WTC11 (cell line): ENCODE data around the gene IER2. TPM values are rescaled to one million over a fixed set of nuclear protein-coding genes. Genes with fewer than 3 reads are reported as not detected.

ENCODE experiments used
- ATAC-seq: fragments of 200-7000 bp; cut with Tn5 transposase; 2 replicates; pipeline ENCODE4 v1.10.0; 2021; ENCODE audit warnings: mild to moderate bottlenecking, moderate library complexity
- CTCF ChIA-PET: fragments of 300-600 bp; sonication (Branson Sonifier 250); formaldehyde crosslinking; loops from one replicate; lab custom pipeline; 2021; ENCODE audit warnings: antibody characterized with exemption; lab: Charles Lee
- POLR2A ChIA-PET: fragments of 350-600 bp; sonication (Branson Sonifier 250); formaldehyde crosslinking; loops from one replicate; lab custom pipeline; 2021; ENCODE audit warnings: antibody characterized with exemption; lab: Charles Lee
- DNase-seq: peaks from one replicate; pipeline ENCODE4 v3.0.0; 2021; ENCODE audit warnings: low spot score
- H3K27ac Mint-ChIP-seq: 2 replicates; pipeline ENCODE4 v1.8.0; 2021; ENCODE audit warnings: mixed read lengths
- H3K27me3 Mint-ChIP-seq: 2 replicates; pipeline ENCODE4 v1.8.0; 2021; ENCODE audit warnings: low read depth, mild to moderate bottlenecking, moderate library complexity, mixed read lengths
- H3K36me3 Mint-ChIP-seq: 2 replicates; pipeline ENCODE4 v1.8.0; 2021; ENCODE audit warnings: mixed read lengths
- H3K4me1 Mint-ChIP-seq: 2 replicates; pipeline ENCODE4 v1.8.0; 2022; ENCODE audit warnings: mixed read lengths
- H3K4me3 Mint-ChIP-seq: 2 replicates; pipeline ENCODE4 v1.8.0; 2021; ENCODE audit warnings: mild to moderate bottlenecking, moderate library complexity, mixed read lengths
- H3K9me3 Mint-ChIP-seq: 2 replicates; pipeline ENCODE4 v1.8.0; 2021; ENCODE audit warnings: mixed read lengths
- ATF3 ChIP-seq: sonication (generic); formaldehyde crosslinking; conservative IDR thresholded peaks from 2 replicates; pipeline ENCODE4 v1.8.1; 2022; ENCODE audit warnings: mild to moderate bottlenecking, missing genetic modification reagents
- ATF6 ChIP-seq: sonication (generic); formaldehyde crosslinking; IDR thresholded peaks from 2 replicates; pipeline ENCODE4 v1.8.1; 2023; ENCODE audit warnings: mild to moderate bottlenecking, missing genetic modification reagents
- CREM ChIP-seq: sonication (generic); formaldehyde crosslinking; IDR thresholded peaks from 2 replicates; pipeline ENCODE4 v1.8.1; 2022; ENCODE audit warnings: mild to moderate bottlenecking, missing genetic modification reagents, moderate library complexity
- CTCF ChIP-seq: fragments of 200-600 bp; IDR thresholded peaks from 2 replicates; pipeline ENCODE4 v1.8.0; 2022; ENCODE audit warnings: antibody characterized with exemption
- E2F1 ChIP-seq: sonication (generic); formaldehyde crosslinking; IDR thresholded peaks from 2 replicates; pipeline ENCODE4 v1.8.0; 2022; ENCODE audit warnings: mild to moderate bottlenecking, missing genetic modification reagents
- E2F5 ChIP-seq: sonication (generic); formaldehyde crosslinking; IDR thresholded peaks from 2 replicates; pipeline ENCODE4 v1.8.1; 2022; ENCODE audit warnings: mild to moderate bottlenecking, moderate library complexity, missing genetic modification reagents
- FOXP1 ChIP-seq: sonication (generic); formaldehyde crosslinking; IDR thresholded peaks from 2 replicates; pipeline ENCODE4 v1.8.0; 2022; ENCODE audit warnings: missing genetic modification reagents, mild to moderate bottlenecking, moderate library complexity, borderline replicate concordance
- NR1H2 ChIP-seq: sonication (generic); formaldehyde crosslinking; IDR thresholded peaks from 2 replicates; pipeline ENCODE4 v1.9.0; 2021; ENCODE audit warnings: mild to moderate bottlenecking, moderate library complexity, missing genetic modification reagents
- PREB ChIP-seq: sonication (generic); formaldehyde crosslinking; IDR thresholded peaks from 2 replicates; pipeline ENCODE4 v1.8.1; 2022; ENCODE audit warnings: mild to moderate bottlenecking, missing genetic modification reagents, moderate library complexity, borderline replicate concordance
- SMAD3 ChIP-seq: sonication (generic); formaldehyde crosslinking; IDR thresholded peaks from 2 replicates; pipeline ENCODE4 v1.8.0; 2022; ENCODE audit warnings: missing genetic modification reagents, mild to moderate bottlenecking, borderline replicate concordance
- ZBTB21 ChIP-seq: sonication (generic); formaldehyde crosslinking; IDR thresholded peaks from 2 replicates; pipeline ENCODE4 v1.8.1; 2023; ENCODE audit warnings: mild to moderate bottlenecking, missing genetic modification reagents, borderline replicate concordance
- ZNF219 ChIP-seq: sonication (generic); formaldehyde crosslinking; IDR thresholded peaks from 2 replicates; pipeline ENCODE4 v1.8.0; 2023; ENCODE audit warnings: missing genetic modification reagents, mild to moderate bottlenecking, borderline replicate concordance
- ZNF423 ChIP-seq: fragments of 250-450 bp; sonication (Bioruptor Pico); IDR thresholded peaks from 2 replicates; pipeline ENCODE4 v2.1.2; 2022; ENCODE audit warnings: mild to moderate bottlenecking, moderate library complexity
- ZNF425 ChIP-seq: fragments of 250-450 bp; sonication (Bioruptor Pico); conservative IDR thresholded peaks from 2 replicates; pipeline ENCODE4 v1.9.0; 2021; ENCODE audit warnings: mild to moderate bottlenecking
- ZSCAN18 ChIP-seq: fragments of 250-450 bp; sonication (Bioruptor Pico); IDR thresholded peaks from 2 replicates; pipeline ENCODE4 v2.1.2; 2022; ENCODE audit warnings: mild to moderate bottlenecking, moderate library complexity
- total RNA-seq: library from RNA; stranded (reverse); gene quantifications from 3 replicates; pipeline ENCODE4 v1.2.3, GENCODE V29; 2021

Gene IER2
- total RNA-seq, 1 experiment from 2014 or later: 138 TPM

- no peak overlapping the region for H3K27ac Mint-ChIP-seq
- ATAC-seq: no peak
- H3K9me3 Mint-ChIP-seq: no peaks in the 10 kb centered on the region
- ChIA-PET CTCF (interaction anchor here (0.5 to 2.4 kb wide), 7 partner anchors 9 to 76 kb away, joined by 3 to 10 read pairs (median 4); partner anchors contain the start of genes IER2 and STX10), POLR2A (interaction anchor here (0.9 to 3.3 kb wide), 3 partner anchors 30 to 35 kb away, joined by 3 to 30 read pairs (median 5); partner anchors contain the start of genes IER2 and STX10)
- H3K36me3 Mint-ChIP-seq: peaks cover 5% of the 10 kb centered on the region; the same call in 1 of the 2 replicates
- H3K4me3 Mint-ChIP-seq: peak overlapping the region; percentile 77
- H3K4me1 Mint-ChIP-seq: peaks cover 60% of the 10 kb centered on the region
- no peak for DNase-seq
- no peak for TF ChIP-seq CTCF
- no peaks in the 10 kb centered on the region; the same call in 1 of the 2 replicates for H3K27me3 Mint-ChIP-seq
Measured at GRCh38 chr19:13120031-13120430, 30.2 kb upstream of the IER2 start.

- TF ChIP-seq E2F1 (CRISPR knock-in tag): no peak
- peak; percentile 66 for TF ChIP-seq ZNF423
- TF ChIP-seq ATF3 (CRISPR knock-in tag): no peak
- no peak for TF ChIP-seq ZSCAN18 (CRISPR knock-in tag)
- TF ChIP-seq PREB (CRISPR knock-in tag): no peak
- TF ChIP-seq FOXP1 (CRISPR knock-in tag): no peak
- H3K27me3 Mint-ChIP-seq: no peaks in the 10 kb centered on the region; the same call in 1 of the 2 replicates
- CTCF ChIA-PET: interaction anchor here (1.4 to 2.4 kb wide), 4 partner anchors 20 to 75 kb away, joined by 4 to 10 read pairs (median 8); partner anchors contain the start of genes IER2 and STX10
- H3K27ac Mint-ChIP-seq: peak overlapping the region; percentile 89
- H3K9me3 Mint-ChIP-seq: no peaks in the 10 kb centered on the region
- peaks cover 4% of the 10 kb centered on the region; the same call in 1 of the 2 replicates for H3K36me3 Mint-ChIP-seq
- ATAC-seq: no peak
- H3K4me1 Mint-ChIP-seq: peaks cover 55% of the 10 kb centered on the region
- H3K4me3 Mint-ChIP-seq: peak overlapping the region; percentile 77
- no peak for DNase-seq
- POLR2A ChIA-PET: interaction anchor here (0.9 to 1.7 kb wide), 2 partner anchors 29 to 34 kb away, joined by 3 to 5 read pairs; partner anchors contain the start of genes IER2 and STX10
Measured at GRCh38 chr19:13120817-13121216, 29.4 kb upstream of the IER2 start.

GRCh38 chr19:13121551-13122274 lies 28.5 kb upstream of the IER2 start:
- POLR2A ChIA-PET: interaction anchor here (1.7 kb wide), 1 partner anchor 28 kb away, joined by 5 read pairs; the partner anchor contains the start of genes IER2 and STX10
- no peaks in the 10 kb centered on the region for H3K9me3 Mint-ChIP-seq
- DNase-seq: no peak
- CTCF ChIA-PET: interaction anchor here (1.4 to 2.3 kb wide), 3 partner anchors 20 to 60 kb away, joined by 4 to 10 read pairs (median 8); partner anchors contain the start of genes IER2 and STX10
- peaks cover 54% of the 10 kb centered on the region for H3K4me1 Mint-ChIP-seq
- H3K27ac Mint-ChIP-seq: peak overlapping the region; percentile 50
- no peaks in the 10 kb centered on the region; the same call in 1 of the 2 replicates for H3K27me3 Mint-ChIP-seq
- H3K36me3 Mint-ChIP-seq: peaks cover 4% of the 10 kb centered on the region; the same call in 1 of the 2 replicates
- ATAC-seq: no peak
- H3K4me3 Mint-ChIP-seq: peak overlapping the region; percentile 77; the same call in 1 of the 2 replicates
- TF ChIP-seq NR1H2 (CRISPR knock-in tag) (no peak), CREM (CRISPR knock-in tag) (no peak), PREB (CRISPR knock-in tag) (no peak), ZNF219 (CRISPR knock-in tag) (no peak), E2F5 (CRISPR knock-in tag) (no peak), ZBTB21 (CRISPR knock-in tag) (no peak), SMAD3 (CRISPR knock-in tag) (no peak), ATF6 (CRISPR knock-in tag) (no peak), ZNF425 (CRISPR knock-in tag) (no peak)
